Panc1 (cell line): ENCODE measurements around the gene BMP7.

Experiments used
- POLR2AphosphoS5 ChIP-seq: IDR thresholded peaks from 2 replicates; pipeline ENCODE4 v1.6.1; 2012; ENCODE audit warnings: mild to moderate bottlenecking, low read depth, low read length, moderate library complexity
- TCF7L2 ChIP-seq: IDR thresholded peaks from 2 replicates; pipeline ENCODE4 v1.6.1; 2011; ENCODE audit warnings: mild to moderate bottlenecking, low read depth, low read length, inconsistent platforms
- TF ChIP-seq, protein P1 (sequence below): fragments of 450-650 bp; IDR thresholded peaks from 2 replicates; pipeline ENCODE4 v1.5.1; 2017; ENCODE audit warnings: mild to moderate bottlenecking

DNA sequence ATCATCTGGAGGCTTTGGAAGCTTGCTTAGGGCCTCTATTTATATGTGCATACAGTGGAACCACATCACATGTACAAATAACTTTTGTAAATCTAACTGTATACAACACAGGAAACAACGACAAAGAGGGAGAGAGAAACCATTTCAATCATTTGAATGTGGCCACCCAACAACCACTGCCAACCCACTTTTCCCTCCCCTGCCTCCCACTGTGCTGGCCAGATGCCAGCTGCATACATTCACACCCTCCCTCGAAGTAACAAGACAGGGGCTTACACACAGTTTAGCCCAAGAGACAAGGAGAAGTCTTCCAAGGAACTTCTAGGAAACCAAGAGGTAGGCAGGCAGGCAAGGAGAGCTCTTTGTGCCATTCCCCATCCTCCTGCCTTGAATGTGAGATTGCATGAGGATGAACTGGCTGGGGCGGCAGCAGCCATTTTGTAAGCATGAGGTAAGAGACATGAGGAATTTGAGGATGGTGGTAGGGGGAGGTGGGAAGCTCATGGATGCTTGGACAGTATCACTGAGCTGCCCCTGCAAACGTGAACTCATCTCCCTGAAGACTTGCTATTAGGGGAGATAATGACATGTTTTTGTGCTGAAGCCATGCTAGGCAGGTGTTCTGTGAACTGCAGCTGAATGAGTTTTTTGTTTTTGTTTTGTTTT, 18.2 kb downstream of the BMP7 start:
- TF ChIP-seq, protein P1, sequence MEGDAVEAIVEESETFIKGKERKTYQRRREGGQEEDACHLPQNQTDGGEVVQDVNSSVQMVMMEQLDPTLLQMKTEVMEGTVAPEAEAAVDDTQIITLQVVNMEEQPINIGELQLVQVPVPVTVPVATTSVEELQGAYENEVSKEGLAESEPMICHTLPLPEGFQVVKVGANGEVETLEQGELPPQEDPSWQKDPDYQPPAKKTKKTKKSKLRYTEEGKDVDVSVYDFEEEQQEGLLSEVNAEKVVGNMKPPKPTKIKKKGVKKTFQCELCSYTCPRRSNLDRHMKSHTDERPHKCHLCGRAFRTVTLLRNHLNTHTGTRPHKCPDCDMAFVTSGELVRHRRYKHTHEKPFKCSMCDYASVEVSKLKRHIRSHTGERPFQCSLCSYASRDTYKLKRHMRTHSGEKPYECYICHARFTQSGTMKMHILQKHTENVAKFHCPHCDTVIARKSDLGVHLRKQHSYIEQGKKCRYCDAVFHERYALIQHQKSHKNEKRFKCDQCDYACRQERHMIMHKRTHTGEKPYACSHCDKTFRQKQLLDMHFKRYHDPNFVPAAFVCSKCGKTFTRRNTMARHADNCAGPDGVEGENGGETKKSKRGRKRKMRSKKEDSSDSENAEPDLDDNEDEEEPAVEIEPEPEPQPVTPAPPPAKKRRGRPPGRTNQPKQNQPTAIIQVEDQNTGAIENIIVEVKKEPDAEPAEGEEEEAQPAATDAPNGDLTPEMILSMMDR = no peak
- no peak for TF ChIP-seq TCF7L2
- no peak for TF ChIP-seq POLR2AphosphoS5
